PC-3 (cell line): ENCODE data around the gene IGFL3.

Experiments used
- EZH2 ChIP-seq: fragments of 300-600 bp; sonication (generic); IDR thresholded peaks from one replicate; pipeline ENCODE4 v1.6.1; 2017; ENCODE audit warnings: antibody characterized with exemption, mild to moderate bottlenecking, low read length; ENCODE audit not compliant: unreplicated experiment
- TF ChIP-seq, protein P1 (sequence below): fragments of 300-600 bp; sonication (generic); conservative IDR thresholded peaks from 2 replicates; pipeline ENCODE4 v1.5.1; 2017; ENCODE audit warnings: antibody characterized with exemption, low read depth, mild to moderate bottlenecking, low read length

GRCh38 chr19:46126086-46126580 lies 1.6 kb upstream of the IGFL3 start:
- TF ChIP-seq, protein P1, sequence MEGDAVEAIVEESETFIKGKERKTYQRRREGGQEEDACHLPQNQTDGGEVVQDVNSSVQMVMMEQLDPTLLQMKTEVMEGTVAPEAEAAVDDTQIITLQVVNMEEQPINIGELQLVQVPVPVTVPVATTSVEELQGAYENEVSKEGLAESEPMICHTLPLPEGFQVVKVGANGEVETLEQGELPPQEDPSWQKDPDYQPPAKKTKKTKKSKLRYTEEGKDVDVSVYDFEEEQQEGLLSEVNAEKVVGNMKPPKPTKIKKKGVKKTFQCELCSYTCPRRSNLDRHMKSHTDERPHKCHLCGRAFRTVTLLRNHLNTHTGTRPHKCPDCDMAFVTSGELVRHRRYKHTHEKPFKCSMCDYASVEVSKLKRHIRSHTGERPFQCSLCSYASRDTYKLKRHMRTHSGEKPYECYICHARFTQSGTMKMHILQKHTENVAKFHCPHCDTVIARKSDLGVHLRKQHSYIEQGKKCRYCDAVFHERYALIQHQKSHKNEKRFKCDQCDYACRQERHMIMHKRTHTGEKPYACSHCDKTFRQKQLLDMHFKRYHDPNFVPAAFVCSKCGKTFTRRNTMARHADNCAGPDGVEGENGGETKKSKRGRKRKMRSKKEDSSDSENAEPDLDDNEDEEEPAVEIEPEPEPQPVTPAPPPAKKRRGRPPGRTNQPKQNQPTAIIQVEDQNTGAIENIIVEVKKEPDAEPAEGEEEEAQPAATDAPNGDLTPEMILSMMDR = no peak
- TF ChIP-seq EZH2 = no peak
